Measurements from ENCODE around the gene KCNE4.

GRCh38 chr2:223055140-223055539 lies 3.1 kb downstream of the KCNE4 start:
- TF ChIP-seq CTCF (IDR thresholded peaks at IDR 0.05; ENCODE audit: low read depth, low read length, poor library complexity, severe bottlenecking): no peak
- no peak for TF ChIP-seq EZH2phosphoT487 (IDR thresholded peaks at IDR 0.05; ENCODE audit: borderline replicate concordance, low read length)
